Hepatocyte (in vitro differentiated cells): Measurements from ENCODE around the gene NFIA.

Experiments used
- CTCF ChIP-seq: fragments of 200-600 bp; sonication (generic); IDR thresholded peaks from 2 replicates; pipeline ENCODE4 v1.5.1; 2016; ENCODE audit warnings: antibody characterized with exemption, mild to moderate bottlenecking; ENCODE audit not compliant: poor library complexity
- EZH2 ChIP-seq: fragments of 200-600 bp; sonication (generic); IDR thresholded peaks from 2 replicates; pipeline ENCODE4 v1.6.1; 2016; ENCODE audit warnings: antibody characterized with exemption, mild to moderate bottlenecking, borderline replicate concordance
- EZH2phosphoT487 ChIP-seq: fragments of 200-600 bp; sonication (generic); IDR thresholded peaks from one replicate; pipeline ENCODE4 v1.6.1; 2018; ENCODE audit warnings: antibody characterized with exemption, mild to moderate bottlenecking, low read depth, moderate library complexity; ENCODE audit not compliant: unreplicated experiment, severe bottlenecking

GRCh38 chr1:61093525-61094137, 11.3 kb downstream of the NFIA start:
- TF ChIP-seq EZH2 (no peak), CTCF (no peak), EZH2phosphoT487 (no peak)
